Amniotic epithelial cell (primary cell): Measurements from ENCODE around the gene UTP25.
"Not testable (repeated sequence)": the region's sequence is repeated elsewhere in the genome, so short reads cannot be mapped to it uniquely, and the experiment has no call there.

Experiments used
- DNase-seq: peaks from one replicate; pipeline ENCODE4 v3.0.0-alpha.2; 2010; ENCODE audit warnings: low read depth

The UTP25 gene

DNA sequence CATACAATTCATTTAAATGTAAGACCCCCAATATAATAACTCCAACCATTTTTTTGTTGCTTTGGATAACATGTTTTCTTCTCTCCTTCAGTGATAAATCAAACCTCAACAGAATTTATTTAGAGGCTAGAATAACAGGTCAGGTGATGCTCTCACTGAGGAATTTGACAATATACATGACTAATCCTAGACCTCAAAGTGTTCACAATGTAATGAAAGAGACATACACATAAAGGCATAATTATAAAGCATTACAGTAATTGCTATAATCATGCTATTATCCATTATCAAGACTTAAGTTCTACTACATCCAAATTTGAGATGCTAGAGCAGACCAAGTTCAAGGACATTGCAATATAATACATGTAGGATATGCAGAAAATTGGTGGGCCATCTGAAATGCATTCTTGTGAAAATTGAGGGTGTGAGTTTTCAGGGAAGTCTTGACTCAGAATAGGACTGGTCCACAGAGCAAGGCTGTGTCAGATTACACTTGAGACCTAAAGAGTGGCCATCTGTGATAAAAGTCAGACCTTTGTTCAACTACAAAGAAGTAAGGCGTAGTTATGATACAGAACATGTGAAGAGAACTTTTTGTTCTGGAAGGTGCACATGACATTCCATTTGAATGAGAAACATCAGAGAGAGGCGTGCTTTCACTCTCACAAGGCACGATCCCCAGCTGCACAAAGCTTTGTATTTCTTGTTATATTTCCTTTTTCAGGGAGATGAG is 45.5 kb downstream of the UTP25 start:
- DNase-seq = peak; percentile 83

GRCh38 chr1:209875515-209875914 is 47.7 kb downstream of the UTP25 start:
- DNase-seq = peak; percentile 69

GRCh38 chr1:209876078-209876800 is 48.5 kb downstream of the UTP25 start:
- DNase-seq = no peak

DNA sequence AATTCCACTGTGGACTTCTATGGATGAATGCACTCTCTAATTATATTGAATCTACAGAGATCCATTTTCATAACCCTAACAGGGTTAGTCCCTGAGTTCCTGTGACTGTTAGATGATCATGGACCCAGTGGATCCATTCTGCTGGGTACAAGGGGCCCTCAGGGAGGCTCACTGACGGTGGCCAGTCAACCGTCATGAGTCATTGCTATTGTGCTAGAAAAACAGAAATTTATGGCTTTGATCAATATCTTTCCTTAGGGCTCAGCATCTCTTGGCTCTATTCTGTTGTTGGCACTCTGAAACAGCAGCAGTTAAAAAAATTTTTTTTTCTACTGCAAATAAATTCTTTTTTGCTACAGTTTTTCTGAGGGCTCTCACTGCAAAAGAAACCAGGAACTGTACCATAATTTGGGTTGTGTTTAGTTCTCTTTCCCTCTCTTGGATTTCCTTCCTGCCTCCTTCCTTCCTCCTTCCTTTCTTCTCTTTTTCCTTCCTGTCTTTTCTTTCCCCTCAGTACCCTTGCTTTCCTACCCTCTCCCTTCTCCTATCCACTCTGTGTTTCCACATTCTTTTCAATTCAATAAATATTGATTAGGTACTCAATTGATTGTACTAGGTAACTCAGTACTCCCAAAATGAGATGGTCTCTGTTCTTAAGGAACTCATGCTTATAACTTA is 49.5 kb downstream of the UTP25 start:
- no peak for DNase-seq

GRCh38 chr1:209878964-209879363 is 51.2 kb downstream of the UTP25 start:
- DNase-seq = no peak

DNA sequence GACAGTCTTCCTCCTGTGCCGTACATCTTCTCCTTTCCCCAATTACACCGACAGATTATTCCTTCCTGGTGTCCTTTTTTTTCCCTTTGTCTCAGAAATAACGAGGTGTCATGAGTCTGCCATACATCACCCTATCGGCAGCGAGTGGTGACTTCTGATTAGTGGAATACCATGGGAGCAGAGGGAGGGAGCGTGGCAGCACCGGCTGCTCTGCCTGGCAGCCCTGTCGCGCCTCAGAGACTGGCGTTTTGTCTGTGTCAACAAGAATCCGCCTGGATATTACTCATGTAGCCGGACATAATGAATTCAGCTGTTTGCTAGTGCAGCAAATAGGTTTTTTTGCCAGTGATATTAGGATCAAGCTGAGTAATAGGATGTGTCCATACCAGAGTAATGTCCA is 51.8 kb downstream of the UTP25 start:
- DNase-seq = no peak

DNA sequence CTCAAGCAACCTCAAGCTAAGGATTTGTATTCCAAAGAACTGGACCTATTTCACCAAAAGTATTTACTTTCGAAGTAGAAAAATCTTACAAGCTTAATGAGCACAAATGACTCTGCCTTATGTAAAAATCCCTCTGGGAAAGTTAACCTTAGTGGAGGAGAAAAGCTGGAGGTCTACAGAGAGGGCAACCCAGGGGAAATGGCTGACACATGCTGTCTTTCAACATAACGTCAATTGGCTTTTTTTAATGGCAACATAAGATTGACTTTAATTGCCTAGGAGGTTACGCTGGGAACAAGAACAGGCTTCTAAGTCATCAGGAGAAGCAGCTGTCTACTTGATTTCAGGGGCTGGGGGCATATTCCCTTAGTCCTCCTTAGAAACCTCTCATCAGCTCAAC is 52.3 kb downstream of the UTP25 start:
- DNase-seq = no peak

GRCh38 chr1:209881619-209882018 is 53.8 kb downstream of the UTP25 start:
- DNase-seq = no peak

DNA sequence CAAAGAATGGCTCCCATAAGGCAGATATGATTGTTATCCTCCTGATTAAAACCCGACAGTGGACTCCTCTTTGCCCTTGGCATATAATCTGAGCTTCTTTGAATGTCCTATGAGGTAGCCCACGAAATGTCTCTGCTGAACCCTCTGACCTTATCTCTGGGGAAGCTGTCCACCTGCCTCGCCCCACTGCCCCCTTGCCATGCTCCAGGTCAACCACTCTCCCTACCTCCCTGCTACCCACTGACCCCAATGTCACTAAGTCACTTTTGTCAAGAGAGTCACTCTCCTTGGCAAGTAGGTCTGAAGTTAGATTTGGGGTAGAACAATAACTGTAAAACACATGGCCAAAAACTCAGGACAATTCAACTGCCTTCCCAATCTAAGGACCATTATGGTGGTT is 54.5 kb downstream of the UTP25 start:
- no peak for DNase-seq

- no peak for DNase-seq
Measured at GRCh38 chr1:209882942-209883340, 55.2 kb downstream of the UTP25 start.

DNA sequence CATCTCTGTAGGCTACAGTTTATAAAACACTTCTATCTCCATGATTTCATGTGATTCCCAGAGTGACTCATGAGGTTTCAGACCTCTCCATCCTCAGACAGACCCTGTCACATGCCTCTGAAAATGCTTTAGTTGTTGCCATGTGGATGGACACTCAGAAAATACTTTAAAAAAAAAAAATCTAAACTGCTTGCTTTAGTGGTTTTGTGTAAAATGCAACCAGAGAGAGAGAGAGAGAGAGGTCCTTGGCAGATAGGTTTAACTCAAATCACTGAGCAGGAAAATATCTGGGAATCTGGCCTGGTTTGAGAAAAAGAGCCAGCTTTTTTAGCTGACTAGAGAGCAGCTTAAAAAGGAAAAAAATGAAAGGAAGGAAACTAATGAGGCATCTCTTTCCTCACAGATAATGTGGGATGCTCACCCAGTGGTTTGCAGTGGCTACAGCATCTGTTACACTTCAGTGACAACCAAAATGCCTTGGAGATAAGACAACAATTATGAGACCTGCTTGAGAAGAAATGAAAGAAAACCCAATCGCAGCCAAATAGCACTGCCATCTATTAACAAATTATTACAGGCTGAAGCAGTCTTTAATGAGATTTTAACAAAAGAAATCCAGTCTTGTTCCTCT is 55.7 kb downstream of the UTP25 start:
- peak; percentile 85 for DNase-seq

- peak; percentile 62 for DNase-seq
Measured at GRCh38 chr1:209884249-209884648, 56.5 kb downstream of the UTP25 start.

GRCh38 chr1:209884665-209885117 is 56.9 kb downstream of the UTP25 start:
- peak; percentile 100 for DNase-seq

- DNase-seq = peak; percentile 47
Measured at GRCh38 chr1:209885403-209886218, 57.8 kb downstream of the UTP25 start.

DNA sequence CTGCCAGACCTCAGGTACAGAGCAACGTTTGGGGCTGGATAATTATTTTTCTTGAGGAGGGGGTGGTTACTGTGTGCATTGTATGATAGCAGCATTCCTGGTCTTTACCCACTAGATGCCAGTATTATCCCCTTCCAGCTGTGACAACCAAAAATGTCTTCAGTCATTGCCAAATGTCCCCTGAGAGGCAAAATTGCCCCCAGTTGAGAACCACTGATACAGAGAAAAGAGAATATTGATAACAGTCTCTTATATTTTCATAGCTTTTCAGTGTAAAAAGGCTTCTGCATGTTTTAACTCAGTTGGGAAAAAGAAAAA is 58.4 kb downstream of the UTP25 start:
- DNase-seq = no peak

GRCh38 chr1:209888291-209889076 is 60.7 kb downstream of the UTP25 start:
- not testable (repeated sequence) for DNase-seq

DNA sequence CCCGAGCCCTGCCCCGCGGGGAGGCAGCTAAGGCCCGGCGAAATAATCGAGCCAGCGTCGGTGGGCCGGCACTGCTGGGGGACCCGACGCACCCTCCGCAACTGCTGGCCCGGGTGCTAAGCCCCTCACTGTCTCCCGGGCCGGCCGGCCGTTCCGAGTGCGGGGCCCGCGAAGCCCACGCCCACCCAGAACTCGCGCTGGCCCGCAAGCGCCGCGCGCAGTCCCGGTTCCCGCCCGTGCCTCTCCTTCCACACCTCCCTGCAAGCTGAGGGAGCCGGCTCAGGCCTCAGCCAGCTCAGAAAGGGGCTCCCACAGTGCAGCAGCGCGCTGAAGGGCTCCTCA is 61.3 kb downstream of the UTP25 start:
- no peak for DNase-seq

GRCh38 chr1:209890641-209891330 is 63.0 kb downstream of the UTP25 start:
- DNase-seq = peak; percentile 59

DNA sequence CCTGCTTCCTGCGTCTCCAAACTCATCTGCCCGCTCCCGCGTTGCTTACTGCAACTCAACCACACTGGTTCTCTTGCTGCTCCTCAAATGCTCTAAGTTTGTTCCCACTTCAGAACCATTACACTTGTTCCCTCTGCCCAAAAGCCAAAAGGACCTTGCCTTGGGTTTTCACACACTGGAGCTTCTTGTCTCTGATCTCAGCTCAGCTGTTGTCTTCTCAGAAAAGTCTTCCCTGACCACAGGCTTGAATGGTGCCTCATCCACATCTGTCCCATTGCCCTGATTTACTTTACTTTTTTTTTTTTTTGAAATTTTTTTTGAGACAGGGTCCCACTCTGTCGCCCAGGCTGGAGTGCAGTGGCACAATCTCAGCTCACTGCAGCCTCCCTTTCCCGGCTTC is 66.0 kb downstream of the UTP25 start:
- no peak for DNase-seq

DNA sequence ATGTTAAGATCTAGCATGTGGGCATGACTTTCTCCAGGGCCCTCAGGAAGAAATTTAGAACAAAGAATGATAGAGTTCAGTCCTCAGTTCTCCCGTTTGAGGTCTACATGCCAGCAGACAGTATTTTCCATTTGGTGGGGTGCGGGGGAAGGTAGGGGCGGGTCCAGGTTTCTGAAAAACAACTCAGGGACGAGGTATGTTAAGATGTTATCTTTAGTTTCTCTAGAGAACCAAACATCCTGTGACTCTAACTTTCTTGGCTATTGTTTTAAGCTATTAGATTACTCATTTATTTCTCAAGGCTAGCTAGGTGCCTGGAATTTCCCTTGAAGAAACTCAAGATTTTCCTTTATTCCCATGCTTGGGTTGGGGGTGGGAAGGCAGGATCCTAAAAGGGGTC is 67.9 kb downstream of the UTP25 start:
- peak; percentile 90 for DNase-seq

- DNase-seq = peak; percentile 54
Measured at GRCh38 chr1:209896346-209896745, 68.6 kb downstream of the UTP25 start.
